Hepatocyte (in vitro differentiated cells): ENCODE measurements around the gene TMEM218. TPM values are rescaled to one million over a fixed set of nuclear protein-coding genes. Genes with fewer than 3 reads are reported as not detected.

Experiments used
- DNase-seq: peaks from one replicate; pipeline ENCODE4 v3.0.0-alpha.2; 2016; ENCODE audit warnings: low spot score
- H2AFZ ChIP-seq: fragments of 200-600 bp; sonication (generic); 2 replicates; pipeline ENCODE4 v1.6.0; 2016; ENCODE audit warnings: antibody characterized with exemption, mild to moderate bottlenecking
- H3K27ac ChIP-seq: fragments of 200-600 bp; sonication (generic); 2 replicates; pipeline ENCODE4 v1.5.1; 2016; ENCODE audit warnings: mild to moderate bottlenecking
- H3K27me3 ChIP-seq: fragments of 200-600 bp; sonication (generic); 2 replicates; pipeline ENCODE4 v1.6.1; 2016
- H3K36me3 ChIP-seq: fragments of 200-600 bp; sonication (generic); replicated peaks from 2 replicates; pipeline ENCODE4 v1.5.1; 2016; ENCODE audit warnings: low read depth; ENCODE audit not compliant: insufficient read depth
- H3K4me1 ChIP-seq: fragments of 200-600 bp; sonication (generic); 2 replicates; pipeline ENCODE4 v1.5.1; 2016; ENCODE audit warnings: mild to moderate bottlenecking, moderate library complexity; ENCODE audit not compliant: insufficient read depth
- H3K4me2 ChIP-seq: fragments of 200-600 bp; sonication (generic); 2 replicates; pipeline ENCODE4 v1.6.0; 2016
- H3K4me3 ChIP-seq: fragments of 200-600 bp; sonication (generic); 2 replicates; pipeline ENCODE4 v1.5.1; 2016; ENCODE audit warnings: mild to moderate bottlenecking
- H3K79me2 ChIP-seq: fragments of 200-600 bp; sonication (generic); 2 replicates; pipeline ENCODE4 v1.6.0; 2017; ENCODE audit warnings: mild to moderate bottlenecking
- H3K9me2 ChIP-seq: fragments of 200-600 bp; sonication (generic); replicated peaks from 2 replicates; pipeline ENCODE4 v1.6.0; 2017; ENCODE audit warnings: mild to moderate bottlenecking; ENCODE audit not compliant: insufficient read depth
- H3K9me3 ChIP-seq: fragments of 200-600 bp; sonication (generic); 2 replicates; pipeline ENCODE4 v1.5.1; 2016; ENCODE audit warnings: low read depth, mild to moderate bottlenecking
- H4K20me1 ChIP-seq: fragments of 200-600 bp; sonication (generic); 2 replicates; pipeline ENCODE4 v1.6.0; 2016; ENCODE audit warnings: mild to moderate bottlenecking; ENCODE audit not compliant: insufficient read depth, poor library complexity, severe bottlenecking
- CTCF ChIP-seq: fragments of 200-600 bp; sonication (generic); IDR thresholded peaks from 2 replicates; pipeline ENCODE4 v1.5.1; 2016; ENCODE audit warnings: antibody characterized with exemption, mild to moderate bottlenecking; ENCODE audit not compliant: poor library complexity
- EZH2 ChIP-seq: fragments of 200-600 bp; sonication (generic); IDR thresholded peaks from 2 replicates; pipeline ENCODE4 v1.6.1; 2016; ENCODE audit warnings: antibody characterized with exemption, mild to moderate bottlenecking, borderline replicate concordance
- EZH2phosphoT487 ChIP-seq: fragments of 200-600 bp; sonication (generic); IDR thresholded peaks from one replicate; pipeline ENCODE4 v1.6.1; 2018; ENCODE audit warnings: antibody characterized with exemption, mild to moderate bottlenecking, low read depth, moderate library complexity; ENCODE audit not compliant: unreplicated experiment, severe bottlenecking
- WGBS: methylation state at CpG from one replicate; pipeline ENCODE4 v1.1.6; 2016; ENCODE audit warnings: low lambda C conversion rate; ENCODE audit errors: missing lambda C conversion rate; 5-methylcytosine and 5-hydroxymethylcytosine counted together
- polyA plus RNA-seq: library from polyadenylated mRNA; unstranded; fragments of >200 nt; fragmentation: Nextera tagmentation; extraction: Ambion mirVana; gene quantifications from 2 replicates; pipeline ENCODE4 v1.2.1, GENCODE V29; 2016
- total RNA-seq: library from RNA; depleted of rRNA; stranded (reverse); fragments of >200 nt; gene quantifications from 2 replicates; pipeline ENCODE4 v1.2.3, GENCODE V29; 2014

TMEM218 gene
- total and polyA plus RNA-seq, 2 experiments from 2014 or later, result 20.6 to 20.7 TPM

- Histone ChIP-seq H3K79me2 (no peaks in the 10 kb centered on the region), H2AFZ (no peak overlapping the region), H3K27ac (no peak overlapping the region), H3K4me3 (no peak overlapping the region), H3K9me3 (no peaks in the 10 kb centered on the region), H3K27me3 (no peaks in the 10 kb centered on the region), H3K36me3 (no peaks in the 10 kb centered on the region), H3K4me1 (no peaks in the 10 kb centered on the region), H4K20me1 (no peaks in the 10 kb centered on the region), H3K9me2 (no peaks in the 10 kb centered on the region), H3K4me2 (no peak overlapping the region)
- 74% methylated on average over 8 of the region's 8 CpGs for WGBS
- TF ChIP-seq CTCF, result no peak
- TF ChIP-seq EZH2phosphoT487, result no peak
- TF ChIP-seq EZH2, result no peak
- DNase-seq, result no peak
These were observed 45.1 kb upstream of the TMEM218 start for GRCh38 chr11:125156346-125157117.

GRCh38 chr11:125155767-125156166, 44.3 kb upstream of the TMEM218 start:
- no peak for DNase-seq
- WGBS, result 92% methylated on average over 4 of the region's 4 CpGs
- H3K27me3 ChIP-seq, result no peaks in the 10 kb centered on the region
- no peaks in the 10 kb centered on the region for H3K36me3 ChIP-seq
- no peaks in the 10 kb centered on the region for H3K4me1 ChIP-seq
- H3K79me2 ChIP-seq, result no peaks in the 10 kb centered on the region
- TF ChIP-seq CTCF (no peak), EZH2phosphoT487 (no peak), EZH2 (no peak)
- no peak overlapping the region for H2AFZ ChIP-seq
- no peak overlapping the region for H3K4me3 ChIP-seq
- no peaks in the 10 kb centered on the region for H3K9me3 ChIP-seq
- no peak overlapping the region for H3K27ac ChIP-seq
- no peak overlapping the region for H3K4me2 ChIP-seq
- H3K9me2 ChIP-seq, result no peaks in the 10 kb centered on the region
- H4K20me1 ChIP-seq, result no peaks in the 10 kb centered on the region

- WGBS, result 97% methylated on average over 6 of the region's 6 CpGs
- no peaks in the 10 kb centered on the region for H4K20me1 ChIP-seq
- DNase-seq, result no peak
- TF ChIP-seq EZH2 (no peak), EZH2phosphoT487 (no peak), CTCF (no peak)
- no peak overlapping the region for H2AFZ ChIP-seq
- H3K9me3 ChIP-seq, result no peaks in the 10 kb centered on the region
- no peaks in the 10 kb centered on the region for H3K9me2 ChIP-seq
- H3K27ac ChIP-seq, result no peak overlapping the region
- no peaks in the 10 kb centered on the region for H3K79me2 ChIP-seq
- H3K4me1 ChIP-seq, result no peaks in the 10 kb centered on the region
- no peaks in the 10 kb centered on the region for H3K27me3 ChIP-seq
- H3K4me3 ChIP-seq, result no peak overlapping the region
- no peaks in the 10 kb centered on the region for H3K36me3 ChIP-seq
- H3K4me2 ChIP-seq, result no peak overlapping the region
These were observed 43.6 kb upstream of the TMEM218 start for GRCh38 chr11:125155100-125155444.
